MM.1S (cell line): ENCODE data around the gene KRT39.

ENCODE experiments used
- DNase-seq: peaks from one replicate; pipeline ENCODE4 v3.0.0-alpha.2; 2015
- H2AFZ ChIP-seq: fragments of 300-600 bp; sonication (generic); 2 replicates; pipeline ENCODE4 v1.6.0; 2016; ENCODE audit warnings: antibody characterized with exemption, low read length
- H3F3A ChIP-seq: fragments of 300-600 bp; sonication (generic); 2 replicates; pipeline ENCODE4 v1.6.1; 2016; ENCODE audit warnings: mild to moderate bottlenecking, antibody characterized with exemption, low read length, moderate library complexity, mixed read lengths; ENCODE audit not compliant: insufficient read depth
- H3K27ac ChIP-seq: fragments of 300-600 bp; sonication (generic); 2 replicates; pipeline ENCODE4 v1.5.1; 2016; ENCODE audit warnings: mild to moderate bottlenecking, low read length
- H3K27me3 ChIP-seq: fragments of 300-600 bp; sonication (generic); replicated peaks from 2 replicates; pipeline ENCODE4 v1.6.0; 2016; ENCODE audit warnings: low read length; ENCODE audit not compliant: insufficient read depth
- H3K36me3 ChIP-seq: fragments of 300-600 bp; sonication (generic); replicated peaks from 2 replicates; pipeline ENCODE4 v1.6.1; 2016; ENCODE audit warnings: mild to moderate bottlenecking, low read length, mixed read lengths; ENCODE audit not compliant: insufficient read depth
- H3K4me1 ChIP-seq: fragments of 300-600 bp; sonication (generic); 2 replicates; pipeline ENCODE4 v1.6.1; 2016; ENCODE audit warnings: low read length, mixed read lengths
- H3K4me2 ChIP-seq: fragments of 300-600 bp; sonication (generic); 2 replicates; pipeline ENCODE4 v1.6.0; 2016; ENCODE audit warnings: low read depth, low read length
- H3K4me3 ChIP-seq: fragments of 300-600 bp; sonication (generic); 2 replicates; pipeline ENCODE4 v1.5.1; 2016; ENCODE audit warnings: low read length, mixed read lengths
- H3K79me2 ChIP-seq: fragments of 300-600 bp; sonication (generic); 2 replicates; pipeline ENCODE4 v1.6.1; 2016; ENCODE audit warnings: mixed run types, low read length, mixed read lengths
- H3K9ac ChIP-seq: fragments of 300-600 bp; sonication (generic); 2 replicates; pipeline ENCODE4 v1.6.1; 2016; ENCODE audit warnings: low read length, mixed read lengths
- H3K9me2 ChIP-seq: fragments of 300-600 bp; sonication (generic); replicated peaks from 2 replicates; pipeline ENCODE4 v1.6.1; 2016; ENCODE audit warnings: mild to moderate bottlenecking, low read length, mixed read lengths; ENCODE audit not compliant: insufficient read depth
- H3K9me3 ChIP-seq: fragments of 300-600 bp; sonication (generic); replicated peaks from 2 replicates; pipeline ENCODE4 v1.6.1; 2016; ENCODE audit warnings: mild to moderate bottlenecking, low read length, mixed read lengths; ENCODE audit not compliant: insufficient read depth
- H4K20me1 ChIP-seq: fragments of 300-600 bp; sonication (generic); 2 replicates; pipeline ENCODE4 v1.6.1; 2016; ENCODE audit warnings: mild to moderate bottlenecking, low read length, moderate library complexity, mixed read lengths; ENCODE audit not compliant: insufficient read depth
- CTCF ChIP-seq: fragments of 300-600 bp; sonication (generic); IDR thresholded peaks from 2 replicates; pipeline ENCODE4 v1.5.1; 2016; ENCODE audit warnings: antibody characterized with exemption, low read length, mixed read lengths
- EZH2 ChIP-seq: fragments of 300-600 bp; sonication (generic); optimal IDR thresholded peaks from 2 replicates; pipeline ENCODE3; 2017; ENCODE audit warnings: low read depth, mild to moderate bottlenecking, antibody characterized with exemption, low read length, mixed read lengths
- EZH2phosphoT487 ChIP-seq: fragments of 300-600 bp; sonication (generic); IDR thresholded peaks from 2 replicates; pipeline ENCODE4 v1.6.1; 2018; ENCODE audit warnings: antibody characterized with exemption, low read length

KRT39 gene

GRCh38 chr17:40995116-40995515 is 28.4 kb upstream of the KRT39 start:
- H3F3A ChIP-seq: no peaks in the 10 kb centered on the region
- H3K4me3 ChIP-seq: no peak overlapping the region
- H3K9me2 ChIP-seq: no peaks in the 10 kb centered on the region
- H2AFZ ChIP-seq: no peak overlapping the region
- no peaks in the 10 kb centered on the region for H3K27me3 ChIP-seq
- H4K20me1 ChIP-seq: no peaks in the 10 kb centered on the region
- no peaks in the 10 kb centered on the region for H3K36me3 ChIP-seq
- no peak overlapping the region for H3K4me2 ChIP-seq
- no peaks in the 10 kb centered on the region for H3K79me2 ChIP-seq
- no peaks in the 10 kb centered on the region for H3K9me3 ChIP-seq
- TF ChIP-seq EZH2: no peak
- no peak for TF ChIP-seq CTCF
- no peak for TF ChIP-seq EZH2phosphoT487
- H3K4me1 ChIP-seq: no peaks in the 10 kb centered on the region
- H3K27ac ChIP-seq: no peak overlapping the region
- no peak overlapping the region for H3K9ac ChIP-seq
- no peak for DNase-seq

- H3K4me1 ChIP-seq: no peaks in the 10 kb centered on the region
- H3K9ac ChIP-seq: no peak within 1 kb of the TSS
- no peak for DNase-seq
- no peaks in the 10 kb centered on the region for H3K9me2 ChIP-seq
- no peaks in the 10 kb centered on the region for H3K27me3 ChIP-seq
- no peak for TF ChIP-seq CTCF
- no peak for TF ChIP-seq EZH2
- no peak for TF ChIP-seq EZH2phosphoT487
- no peak within 1 kb of the TSS for H3K4me2 ChIP-seq
- no peak within 1 kb of the TSS for H3K4me3 ChIP-seq
- H3K79me2 ChIP-seq: no peaks in the 10 kb centered on the region
- no peak within 1 kb of the TSS for H3K27ac ChIP-seq
- no peaks in the 10 kb centered on the region for H3F3A ChIP-seq
- no peaks in the 10 kb centered on the region for H3K36me3 ChIP-seq
- no peak within 1 kb of the TSS for H2AFZ ChIP-seq
- H3K9me3 ChIP-seq: no peaks in the 10 kb centered on the region
- no peaks in the 10 kb centered on the region for H4K20me1 ChIP-seq
Measured at GRCh38 chr17:40993839-40994238, 27.1 kb upstream of the KRT39 start, which contains the start of gene KRTAP3-3. Gene KRTAP3-3 (minus strand): TSS chr17:40994164. CDS start chr17:40994097, 67 bp downstream.

- no peak for TF ChIP-seq EZH2
- TF ChIP-seq EZH2phosphoT487: no peak
- TF ChIP-seq CTCF: no peak
- no peaks in the 10 kb centered on the region for H3K4me1 ChIP-seq
- no peaks in the 10 kb centered on the region for H4K20me1 ChIP-seq
- no peak for DNase-seq
- H2AFZ ChIP-seq: no peak overlapping the region
- no peak overlapping the region for H3K9ac ChIP-seq
- no peaks in the 10 kb centered on the region for H3F3A ChIP-seq
- no peaks in the 10 kb centered on the region for H3K9me2 ChIP-seq
- no peak overlapping the region for H3K27ac ChIP-seq
- no peaks in the 10 kb centered on the region for H3K27me3 ChIP-seq
- H3K4me2 ChIP-seq: no peak overlapping the region
- H3K79me2 ChIP-seq: no peaks in the 10 kb centered on the region
- H3K9me3 ChIP-seq: no peaks in the 10 kb centered on the region
- H3K4me3 ChIP-seq: no peak overlapping the region
- H3K36me3 ChIP-seq: no peaks in the 10 kb centered on the region
Measured at GRCh38 chr17:40993084-40993483, 26.3 kb upstream of the KRT39 start.
